OCI-LY1 (cell line): ENCODE data around the gene RIPOR2.
"Not testable (repeated sequence)": the region's sequence is repeated elsewhere in the genome, so short reads cannot be mapped to it uniquely, and the experiment has no call there.

Experiments
- H2AFZ ChIP-seq: fragments of 200-600 bp; sonication (generic), shearing (Covaris generic); 2 replicates; pipeline ENCODE4 v1.6.0; 2014; ENCODE audit warnings: antibody characterized with exemption, mild to moderate bottlenecking, low read length
- H3F3A ChIP-seq: fragments of 200-600 bp; sonication (generic), shearing (Covaris generic); 2 replicates; pipeline ENCODE4 v1.6.0; 2014; ENCODE audit warnings: mild to moderate bottlenecking, antibody characterized with exemption, low read length, moderate library complexity; ENCODE audit not compliant: insufficient read depth
- H3K27ac ChIP-seq: fragments of 200-600 bp; sonication (generic); 2 replicates; pipeline ENCODE4 v1.5.1; 2014; ENCODE audit warnings: low read length, mixed run types, mild to moderate bottlenecking, low read depth; ENCODE audit not compliant: poor library complexity, severe bottlenecking
- H3K27me3 ChIP-seq: fragments of 200-600 bp; sonication (generic); 2 replicates; pipeline ENCODE4 v1.6.0; 2014; ENCODE audit warnings: antibody characterized with exemption, mild to moderate bottlenecking, low read length, moderate library complexity; ENCODE audit not compliant: insufficient read depth
- H3K36me3 ChIP-seq: fragments of 200-600 bp; sonication (generic); 2 replicates; pipeline ENCODE4 v1.6.1; 2014; ENCODE audit warnings: mild to moderate bottlenecking, antibody characterized with exemption, low read length, moderate library complexity, mixed read lengths; ENCODE audit not compliant: insufficient read depth
- H3K4me1 ChIP-seq: fragments of 200-600 bp; sonication (generic); 2 replicates; pipeline ENCODE4 v1.5.1; 2014; ENCODE audit warnings: mild to moderate bottlenecking, low read length, moderate library complexity; ENCODE audit not compliant: insufficient read depth, severe bottlenecking
- H3K4me2 ChIP-seq: fragments of 200-600 bp; sonication (generic), shearing (Covaris generic); 2 replicates; pipeline ENCODE4 v1.6.1; 2014; ENCODE audit warnings: low read length
- H3K4me3 ChIP-seq: fragments of 200-600 bp; sonication (generic); 2 replicates; pipeline ENCODE4 v1.5.1; 2014; ENCODE audit warnings: low read length, low read depth, mild to moderate bottlenecking, mixed read lengths; ENCODE audit not compliant: poor library complexity, severe bottlenecking
- H3K79me2 ChIP-seq: fragments of 200-600 bp; shearing (Covaris generic); 2 replicates; pipeline ENCODE4 v1.6.1; 2016; ENCODE audit warnings: mixed run types, low read length, mixed read lengths; ENCODE audit not compliant: insufficient read depth
- H3K9ac ChIP-seq: fragments of 200-600 bp; sonication (generic), shearing (Covaris generic); 2 replicates; pipeline ENCODE4 v1.6.1; 2014; ENCODE audit warnings: mild to moderate bottlenecking, low read length, mixed read lengths
- H3K9me2 ChIP-seq: fragments of 200-600 bp; sonication (generic), shearing (Covaris generic); 2 replicates; pipeline ENCODE4 v1.6.1; 2014; ENCODE audit warnings: low read depth, mild to moderate bottlenecking, low read length, mixed read lengths
- H3K9me3 ChIP-seq: fragments of 200-600 bp; shearing (Covaris generic); 2 replicates; pipeline ENCODE4 v1.6.1; 2014; ENCODE audit warnings: low read length, mixed read lengths
- H4K20me1 ChIP-seq: fragments of 200-600 bp; sonication (generic), shearing (Covaris generic); 2 replicates; pipeline ENCODE4 v1.6.0; 2016; ENCODE audit warnings: mild to moderate bottlenecking, low read length; ENCODE audit not compliant: insufficient read depth
- EZH2 ChIP-seq: fragments of 200-600 bp; sonication (generic), shearing (Covaris generic); IDR thresholded peaks from 2 replicates; pipeline ENCODE4 v1.8.0; 2017; ENCODE audit warnings: borderline replicate concordance, mixed run types, mild to moderate bottlenecking, antibody characterized with exemption, low read length, moderate library complexity, mixed read lengths
- TF ChIP-seq, protein P1 (sequence below): fragments of 200-600 bp; sonication (generic), shearing (Covaris generic); IDR thresholded peaks from 2 replicates; pipeline ENCODE4 v1.5.1; 2017; ENCODE audit warnings: mild to moderate bottlenecking, antibody characterized with exemption, low read length, moderate library complexity, mixed read lengths

The RIPOR2 gene

DNA sequence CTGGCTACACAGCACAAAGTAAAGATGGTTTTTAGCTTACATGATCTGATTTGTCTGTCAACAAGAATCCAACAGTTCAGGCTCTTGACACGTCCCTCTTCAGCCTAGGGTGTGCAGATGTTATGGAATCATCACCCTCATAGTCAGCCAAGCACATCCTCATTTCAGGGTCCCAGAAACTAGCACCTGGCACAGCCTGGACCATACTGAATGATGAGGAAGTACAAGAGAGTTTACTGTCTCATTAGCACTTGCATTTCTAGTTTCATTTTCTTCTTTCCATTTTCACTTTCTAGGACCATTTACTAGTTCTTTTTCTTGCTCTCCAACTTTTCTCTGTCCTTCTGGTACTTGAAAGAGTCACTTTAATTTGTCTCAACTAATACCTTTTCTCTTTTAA, 6.5 kb downstream of the RIPOR2 start:
- Histone ChIP-seq H3K9ac (no peak overlapping the region), H3K36me3 (no peaks in the 10 kb centered on the region), H2AFZ (no peak overlapping the region), H3K9me2 (no peaks in the 10 kb centered on the region), H3K4me2 (peak overlapping the region; percentile 23; the same call in 1 of the 2 replicates), H3K4me1 (peaks cover 78% of the 10 kb centered on the region), H3K27ac (peak overlapping the region; percentile 10), H3K27me3 (no peaks in the 10 kb centered on the region), H3K4me3 (no peak overlapping the region), H3K9me3 (no peaks in the 10 kb centered on the region), H4K20me1 (no peaks in the 10 kb centered on the region), H3K79me2 (peaks cover 10% of the 10 kb centered on the region; the same call in 1 of the 2 replicates), H3F3A (no peaks in the 10 kb centered on the region)
- no peak for TF ChIP-seq EZH2

DNA sequence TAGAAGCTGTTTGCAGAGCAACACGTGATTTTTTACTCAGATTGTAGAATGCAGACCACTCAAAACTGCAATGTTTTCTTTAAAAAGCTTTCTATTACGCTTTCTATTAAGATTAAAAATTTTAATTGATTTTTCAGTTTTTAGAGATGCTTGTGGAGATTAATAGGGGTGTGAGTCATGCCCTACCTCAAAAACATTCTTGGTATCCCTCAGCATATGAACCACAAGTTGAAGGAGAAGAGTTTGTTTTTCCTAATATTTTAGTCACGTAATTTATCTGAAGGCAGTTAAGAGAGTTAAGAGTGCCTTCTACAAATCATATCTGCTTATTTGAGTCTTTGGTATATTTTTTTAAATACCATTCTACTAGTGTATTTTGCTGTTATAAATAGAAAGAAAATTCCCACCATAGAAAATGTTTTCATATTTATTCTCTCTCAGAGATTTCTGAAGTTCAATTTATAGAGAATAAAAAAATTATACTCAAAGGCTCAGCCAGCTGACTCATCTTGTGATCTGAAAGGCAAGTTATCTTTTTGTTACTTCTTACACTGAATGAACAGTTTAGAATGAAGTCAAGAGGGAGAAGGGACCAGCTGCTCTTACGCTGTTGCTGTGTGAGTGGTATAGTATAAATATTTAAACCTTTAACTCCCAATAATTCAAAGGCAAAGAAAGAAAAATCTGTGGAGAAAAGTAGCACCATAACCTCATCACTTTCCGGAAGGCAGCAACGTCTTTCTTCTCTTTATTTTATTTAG, 7.6 kb downstream of the RIPOR2 start:
- peaks cover 68% of the 10 kb centered on the region for H3K4me1 ChIP-seq
- H3K36me3 ChIP-seq = no peaks in the 10 kb centered on the region
- H3K4me2 ChIP-seq = no peak overlapping the region
- peaks cover 10% of the 10 kb centered on the region; the same call in 1 of the 2 replicates for H3K79me2 ChIP-seq
- H3F3A ChIP-seq = no peaks in the 10 kb centered on the region
- H3K9ac ChIP-seq = no peak overlapping the region
- TF ChIP-seq EZH2 = no peak
- TF ChIP-seq, protein P1, sequence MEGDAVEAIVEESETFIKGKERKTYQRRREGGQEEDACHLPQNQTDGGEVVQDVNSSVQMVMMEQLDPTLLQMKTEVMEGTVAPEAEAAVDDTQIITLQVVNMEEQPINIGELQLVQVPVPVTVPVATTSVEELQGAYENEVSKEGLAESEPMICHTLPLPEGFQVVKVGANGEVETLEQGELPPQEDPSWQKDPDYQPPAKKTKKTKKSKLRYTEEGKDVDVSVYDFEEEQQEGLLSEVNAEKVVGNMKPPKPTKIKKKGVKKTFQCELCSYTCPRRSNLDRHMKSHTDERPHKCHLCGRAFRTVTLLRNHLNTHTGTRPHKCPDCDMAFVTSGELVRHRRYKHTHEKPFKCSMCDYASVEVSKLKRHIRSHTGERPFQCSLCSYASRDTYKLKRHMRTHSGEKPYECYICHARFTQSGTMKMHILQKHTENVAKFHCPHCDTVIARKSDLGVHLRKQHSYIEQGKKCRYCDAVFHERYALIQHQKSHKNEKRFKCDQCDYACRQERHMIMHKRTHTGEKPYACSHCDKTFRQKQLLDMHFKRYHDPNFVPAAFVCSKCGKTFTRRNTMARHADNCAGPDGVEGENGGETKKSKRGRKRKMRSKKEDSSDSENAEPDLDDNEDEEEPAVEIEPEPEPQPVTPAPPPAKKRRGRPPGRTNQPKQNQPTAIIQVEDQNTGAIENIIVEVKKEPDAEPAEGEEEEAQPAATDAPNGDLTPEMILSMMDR = no peak
- no peaks in the 10 kb centered on the region for H3K9me3 ChIP-seq
- no peaks in the 10 kb centered on the region for H3K27me3 ChIP-seq
- H4K20me1 ChIP-seq = no peaks in the 10 kb centered on the region
- peak overlapping the region; percentile 3 for H3K27ac ChIP-seq
- no peak overlapping the region for H3K4me3 ChIP-seq
- no peak overlapping the region for H2AFZ ChIP-seq
- H3K9me2 ChIP-seq = no peaks in the 10 kb centered on the region

DNA sequence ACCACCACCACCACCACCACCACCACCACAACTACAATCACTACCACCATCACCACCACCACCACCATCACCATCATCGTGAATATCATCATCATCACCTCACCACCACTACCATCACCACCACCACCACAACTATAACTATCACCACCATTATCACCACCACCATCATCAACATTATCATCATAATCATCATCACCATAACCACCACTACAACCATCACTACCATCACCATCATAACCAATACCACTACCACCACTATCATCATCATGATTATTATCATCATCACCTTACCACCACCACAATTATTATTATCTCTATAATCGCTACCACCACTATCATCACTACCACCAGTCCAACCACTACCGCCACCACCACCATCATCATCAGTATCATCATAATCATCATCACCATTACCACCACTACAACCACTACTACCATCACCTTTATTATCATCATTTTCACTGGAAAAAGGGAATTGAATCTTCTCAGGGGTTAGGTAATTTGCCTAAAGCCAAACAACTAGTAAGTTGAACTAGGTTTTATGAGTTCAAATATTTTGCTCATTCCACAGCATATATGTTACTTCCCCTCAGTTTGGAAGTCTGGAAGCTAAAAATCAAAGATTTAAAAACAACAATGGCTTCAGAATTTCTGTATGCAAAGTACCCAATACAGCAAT, 8.3 kb downstream of the RIPOR2 start:
- Histone ChIP-seq H3K27ac (no peak overlapping the region), H3F3A (no peaks in the 10 kb centered on the region), H3K9me3 (no peaks in the 10 kb centered on the region), H2AFZ (no peak overlapping the region), H3K27me3 (no peaks in the 10 kb centered on the region), H3K4me2 (no peak overlapping the region), H3K9me2 (no peaks in the 10 kb centered on the region), H4K20me1 (no peaks in the 10 kb centered on the region), H3K9ac (no peak overlapping the region), H3K4me1 (peaks cover 62% of the 10 kb centered on the region), H3K4me3 (no peak overlapping the region), H3K36me3 (no peaks in the 10 kb centered on the region), H3K79me2 (peaks cover 10% of the 10 kb centered on the region; the same call in 1 of the 2 replicates)
- TF ChIP-seq, protein P1 = no peak
- TF ChIP-seq EZH2 = no peak

DNA sequence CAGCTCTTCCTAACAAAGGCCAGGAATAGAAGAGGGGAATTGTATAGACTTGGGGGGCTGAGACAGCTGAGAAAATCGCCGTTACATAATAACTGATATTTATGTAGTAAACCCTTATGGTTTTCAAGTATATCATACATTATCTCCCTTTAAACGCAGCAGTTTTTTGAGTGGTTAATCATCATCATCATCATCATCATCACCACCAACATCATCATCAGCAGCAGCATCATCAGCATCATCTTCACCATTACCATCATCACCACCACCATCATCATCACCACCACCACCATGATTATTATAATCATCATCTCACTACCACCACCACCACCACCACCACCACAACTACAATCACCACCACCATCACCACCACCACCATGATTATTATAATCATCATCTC, 9.1 kb downstream of the RIPOR2 start:
- H3K4me2 ChIP-seq, H3K79me2 ChIP-seq, H3K27ac ChIP-seq, H4K20me1 ChIP-seq, H3K36me3 ChIP-seq, H3K9me2 ChIP-seq, H3K9me3 ChIP-seq, H3K27me3 ChIP-seq, H2AFZ ChIP-seq, H3F3A ChIP-seq, H3K9ac ChIP-seq, H3K4me3 ChIP-seq: not testable (repeated sequence)
- H3K4me1 ChIP-seq = peaks cover 60% of the 10 kb centered on the region
